Uterus (tissue), 4 donors: Measurements from ENCODE around the gene C22orf31. TPM values are rescaled to one million over a fixed set of nuclear protein-coding genes. Genes with fewer than 3 reads are reported as not detected.

Experiments used
- DNase-seq, 2 donors: peaks; one replicate each; pipeline ENCODE4 v3.0.0-alpha.2; 2019 to 2020
- H3K27ac ChIP-seq, 2 donors: fragments of 200-600 bp; sonication (generic); 1 replicate in 1 of 2; 2 replicates in 1 of 2; pipeline ENCODE4 v1.5.1; 2016 to 2018
- H3K27me3 ChIP-seq, 2 donors: fragments of 200-600 bp; sonication (generic); one replicate each; pipeline ENCODE4 v1.5.1; 2018 to 2019; ENCODE audit warnings: control low read depth in 1 of 2
- H3K36me3 ChIP-seq, 2 donors: fragments of 200-600 bp; sonication (generic); one replicate each; pipeline ENCODE4 v1.5.1; 2019; ENCODE audit warnings: control low read depth in 1 of 2
- H3K4me1 ChIP-seq, 2 donors: fragments of 200-600 bp; sonication (generic); one replicate each; pipeline ENCODE4 v1.5.1; 2018 to 2019; ENCODE audit warnings: control low read depth in 1 of 2
- H3K4me3 ChIP-seq, 2 donors: fragments of 200-600 bp; sonication (generic); 1 replicate in 1 of 2; 2 replicates in 1 of 2; pipeline ENCODE4 v1.5.1; 2018 to 2019; ENCODE audit warnings: mild to moderate bottlenecking in 1 of 2
- H3K9me3 ChIP-seq, 2 donors: fragments of 200-600 bp; sonication (generic); one replicate each; pipeline ENCODE4 v1.5.1; 2019; ENCODE audit warnings: control low read depth in 1 of 2
- POLR2A ChIP-seq, 2 donors: fragments of 450-650 bp; IDR thresholded peaks; one replicate each; pipeline ENCODE4 v1.6.1; 2016; ENCODE audit warnings: antibody characterized with exemption in 2 of 2, mild to moderate bottlenecking in 1 of 2, moderate library complexity in 1 of 2
- intact Hi-C: fragments of 100-400 bp; cut with DNase I; formaldehyde crosslinking; loops from one replicate; pipeline ENCODE4 v1.15.1; 2023; ENCODE audit warnings: low total_unique reads
- total RNA-seq, 4 donors: library from RNA; depleted of rRNA in 3 of 4; stranded (reverse); fragments of >200 nt in 3 of 4; gene quantifications; one replicate each; pipeline versions ENCODE4 v1.1.0 to v1.2.4, GENCODE V29; 2014 to 2023
- TF ChIP-seq, protein P1 (sequence below), 4 experiments: fragments of 200-600 bp in 2 of 4; fragments of 450-650 bp in 2 of 4; sonication (generic) in 2 of 4; IDR thresholded peaks; one replicate each; pipeline ENCODE4 v1.5.1; 2016 to 2019; ENCODE audit warnings: antibody characterized with exemption in 4 of 4, mild to moderate bottlenecking in 2 of 4, moderate library complexity in 1 of 4
- donor health status: DM: yes; HTN: yes; CAD: no.

C22orf31 gene
- total RNA-seq, 4 donors from 2014 or later: not detected

DNA sequence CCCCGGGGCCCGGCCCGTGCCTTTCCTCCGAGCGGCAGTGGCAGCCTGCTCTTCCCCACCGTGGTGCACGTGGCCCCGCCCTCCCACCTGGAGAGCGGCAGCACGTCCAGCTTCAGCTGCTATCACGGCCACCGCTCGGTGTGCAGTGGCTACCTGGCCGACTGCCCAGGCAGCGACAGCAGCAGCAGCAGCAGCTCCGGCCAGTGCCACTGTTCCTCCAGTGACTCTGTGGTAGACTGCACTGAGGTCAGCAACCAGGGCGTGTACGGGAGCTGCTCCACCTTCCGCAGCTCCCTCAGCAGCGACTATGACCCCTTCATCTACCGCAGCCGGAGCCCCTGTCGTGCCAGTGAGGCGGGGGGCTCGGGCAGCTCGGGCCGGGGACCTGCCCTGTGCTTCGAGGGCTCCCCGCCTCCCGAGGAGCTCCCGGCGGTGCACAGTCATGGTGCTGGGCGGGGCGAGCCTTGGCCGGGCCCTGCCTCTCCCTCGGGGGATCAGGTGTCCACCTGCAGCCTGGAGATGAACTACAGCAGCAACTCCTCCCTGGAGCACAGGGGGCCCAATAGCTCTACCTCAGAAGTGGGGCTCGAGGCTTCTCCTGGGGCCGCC, 11.9 kb downstream of the C22orf31 start:
- H3K4me1 ChIP-seq: no peaks in the 10 kb centered on the region
- DNase-seq: no peak
- no peak overlapping the region for H3K4me3 ChIP-seq
- no peaks in the 10 kb centered on the region for H3K27me3 ChIP-seq
- H3K36me3 ChIP-seq: no peaks in the 10 kb centered on the region
- intact Hi-C loops: no loop called here
- H3K9me3 ChIP-seq: no peaks in the 10 kb centered on the region
- no peak for TF ChIP-seq POLR2A (IDR thresholded peaks at IDR 0.05)
- TF ChIP-seq, protein P1, sequence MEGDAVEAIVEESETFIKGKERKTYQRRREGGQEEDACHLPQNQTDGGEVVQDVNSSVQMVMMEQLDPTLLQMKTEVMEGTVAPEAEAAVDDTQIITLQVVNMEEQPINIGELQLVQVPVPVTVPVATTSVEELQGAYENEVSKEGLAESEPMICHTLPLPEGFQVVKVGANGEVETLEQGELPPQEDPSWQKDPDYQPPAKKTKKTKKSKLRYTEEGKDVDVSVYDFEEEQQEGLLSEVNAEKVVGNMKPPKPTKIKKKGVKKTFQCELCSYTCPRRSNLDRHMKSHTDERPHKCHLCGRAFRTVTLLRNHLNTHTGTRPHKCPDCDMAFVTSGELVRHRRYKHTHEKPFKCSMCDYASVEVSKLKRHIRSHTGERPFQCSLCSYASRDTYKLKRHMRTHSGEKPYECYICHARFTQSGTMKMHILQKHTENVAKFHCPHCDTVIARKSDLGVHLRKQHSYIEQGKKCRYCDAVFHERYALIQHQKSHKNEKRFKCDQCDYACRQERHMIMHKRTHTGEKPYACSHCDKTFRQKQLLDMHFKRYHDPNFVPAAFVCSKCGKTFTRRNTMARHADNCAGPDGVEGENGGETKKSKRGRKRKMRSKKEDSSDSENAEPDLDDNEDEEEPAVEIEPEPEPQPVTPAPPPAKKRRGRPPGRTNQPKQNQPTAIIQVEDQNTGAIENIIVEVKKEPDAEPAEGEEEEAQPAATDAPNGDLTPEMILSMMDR (IDR thresholded peaks at IDR 0.05): no peak
- no peak overlapping the region for H3K27ac ChIP-seq

DNA sequence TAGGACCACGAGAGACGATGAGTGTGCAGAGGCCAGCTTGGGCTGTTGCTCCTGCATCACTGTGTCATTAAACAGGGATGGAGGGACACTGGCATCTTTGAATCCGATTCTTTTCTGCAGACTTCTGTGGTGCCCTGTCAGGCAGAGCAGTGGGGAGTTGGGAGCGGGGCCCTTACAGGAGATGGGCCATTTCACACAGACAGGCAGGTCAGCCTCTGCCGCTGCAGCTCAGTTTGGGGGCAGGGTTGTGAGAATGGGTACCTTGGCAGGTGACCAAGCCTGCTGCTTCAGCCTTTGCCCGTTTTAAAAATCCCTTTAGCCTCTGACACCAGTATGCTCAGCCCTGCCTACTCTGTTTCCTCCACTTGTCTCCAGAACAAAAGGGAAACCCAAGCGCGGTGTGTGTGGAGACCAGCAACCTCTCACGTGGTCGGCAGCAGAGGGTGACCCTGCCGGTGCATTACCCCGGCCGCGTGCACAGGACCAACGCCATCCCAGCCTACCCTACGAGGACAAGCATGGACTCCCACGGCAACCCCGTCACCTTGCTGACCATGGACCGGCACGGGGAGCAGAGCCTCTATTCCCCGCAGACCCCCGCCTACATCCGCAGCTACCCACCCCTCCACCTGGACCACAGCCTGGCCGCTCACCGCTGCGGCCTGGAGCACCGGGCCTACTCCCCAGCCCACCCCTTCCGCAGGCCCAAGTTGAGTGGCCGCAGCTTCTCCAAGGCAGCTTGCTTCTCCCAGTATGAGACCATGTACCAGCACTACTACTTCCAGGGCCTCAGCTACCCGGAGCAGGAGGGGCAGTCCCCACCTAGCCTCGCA, 12.6 kb downstream of the C22orf31 start:
- Histone ChIP-seq H3K36me3 (no peaks in the 10 kb centered on the region), H3K4me1 (peaks cover 0 to 5% of the 10 kb centered on the region in 2 donors), H3K4me3 (no peak overlapping the region), H3K27ac (no peak overlapping the region), H3K27me3 (no peaks in the 10 kb centered on the region), H3K9me3 (no peaks in the 10 kb centered on the region)
- TF ChIP-seq, protein P1 (IDR thresholded peaks at IDR 0.05): no peak
- TF ChIP-seq POLR2A (IDR thresholded peaks at IDR 0.05): no peak
- DNase-seq: no peak
- intact Hi-C loops: no loop called here

- DNase-seq: no peak
- Histone ChIP-seq H3K27ac (peak overlapping the region; percentile 63 to 68), H3K27me3 (no peaks in the 10 kb centered on the region), H3K4me1 (peaks cover 4 to 7% of the 10 kb centered on the region in 2 donors), H3K9me3 (no peaks in the 10 kb centered on the region), H3K4me3 (no peak overlapping the region), H3K36me3 (no peaks in the 10 kb centered on the region)
- TF ChIP-seq POLR2A (IDR thresholded peaks at IDR 0.05): no peak
- TF ChIP-seq, protein P1 (IDR thresholded peaks at IDR 0.05): no peak
- intact Hi-C loops: no loop called here
Observed at GRCh38 chr22:29044657-29045176, 16.9 kb downstream of the C22orf31 start.

- Histone ChIP-seq H3K9me3 (no peaks in the 10 kb centered on the region), H3K36me3 (no peaks in the 10 kb centered on the region), H3K4me3 (no peak overlapping the region), H3K27ac (peak overlapping the region; percentile 63 to 68), H3K27me3 (no peaks in the 10 kb centered on the region), H3K4me1 (peaks cover 4 to 7% of the 10 kb centered on the region in 2 donors)
- intact Hi-C loops: no loop called here
- TF ChIP-seq POLR2A (IDR thresholded peaks at IDR 0.05): no peak
- TF ChIP-seq, protein P1 (IDR thresholded peaks at IDR 0.05): no peak
- DNase-seq: no peak
Observed at GRCh38 chr22:29043906-29044575, 17.6 kb downstream of the C22orf31 start.
